ENCODE data around the gene SH3PXD2B. TPM values are rescaled to one million over a fixed set of nuclear protein-coding genes. Genes with fewer than 3 reads are reported as not detected.

SH3PXD2B gene
- total RNA-seq, 2 donors from 2014 or later = 12.2 to 13.2 TPM

DNA sequence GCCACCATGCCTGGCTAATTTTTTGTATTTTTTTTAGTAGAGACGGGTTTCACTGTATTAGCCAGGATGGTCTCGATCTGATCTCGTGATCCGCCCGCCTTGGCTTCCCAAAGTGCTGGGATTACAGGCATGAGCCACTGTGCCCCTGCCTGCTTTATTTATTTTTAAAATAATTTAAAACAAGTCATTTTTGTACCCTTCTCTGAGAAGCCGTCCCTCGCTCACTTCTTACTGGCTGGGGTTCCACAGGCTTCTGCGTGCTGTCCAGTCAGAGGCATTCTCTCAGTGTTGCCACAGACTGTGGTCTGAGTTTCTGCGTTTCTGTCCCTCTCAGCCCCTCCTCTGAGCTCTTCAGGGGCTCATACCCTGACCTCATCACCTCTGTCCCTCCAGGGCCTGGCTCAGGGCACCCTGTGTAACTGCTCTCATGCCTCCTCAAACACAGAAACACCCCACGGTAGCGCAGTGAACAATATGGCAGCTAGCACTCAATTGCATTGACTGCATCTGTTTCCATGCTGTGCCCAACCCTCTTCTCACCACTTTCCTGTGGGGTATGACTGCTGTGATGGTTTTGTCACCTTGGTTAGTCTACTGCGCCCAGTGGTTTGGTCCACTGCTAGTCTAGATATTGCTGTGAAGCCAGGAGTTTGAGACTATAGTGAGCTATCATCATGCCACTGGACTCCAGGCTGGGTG lies 44.3 kb upstream of the SH3PXD2B start:
- no peak overlapping the region for H3K27ac ChIP-seq
- TF ChIP-seq, protein P1, sequence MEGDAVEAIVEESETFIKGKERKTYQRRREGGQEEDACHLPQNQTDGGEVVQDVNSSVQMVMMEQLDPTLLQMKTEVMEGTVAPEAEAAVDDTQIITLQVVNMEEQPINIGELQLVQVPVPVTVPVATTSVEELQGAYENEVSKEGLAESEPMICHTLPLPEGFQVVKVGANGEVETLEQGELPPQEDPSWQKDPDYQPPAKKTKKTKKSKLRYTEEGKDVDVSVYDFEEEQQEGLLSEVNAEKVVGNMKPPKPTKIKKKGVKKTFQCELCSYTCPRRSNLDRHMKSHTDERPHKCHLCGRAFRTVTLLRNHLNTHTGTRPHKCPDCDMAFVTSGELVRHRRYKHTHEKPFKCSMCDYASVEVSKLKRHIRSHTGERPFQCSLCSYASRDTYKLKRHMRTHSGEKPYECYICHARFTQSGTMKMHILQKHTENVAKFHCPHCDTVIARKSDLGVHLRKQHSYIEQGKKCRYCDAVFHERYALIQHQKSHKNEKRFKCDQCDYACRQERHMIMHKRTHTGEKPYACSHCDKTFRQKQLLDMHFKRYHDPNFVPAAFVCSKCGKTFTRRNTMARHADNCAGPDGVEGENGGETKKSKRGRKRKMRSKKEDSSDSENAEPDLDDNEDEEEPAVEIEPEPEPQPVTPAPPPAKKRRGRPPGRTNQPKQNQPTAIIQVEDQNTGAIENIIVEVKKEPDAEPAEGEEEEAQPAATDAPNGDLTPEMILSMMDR (IDR thresholded peaks at IDR 0.05) = no peak
- DNase-seq = peak; percentile 12

GRCh38 chr5:172497591-172498255 lies 43.4 kb upstream of the SH3PXD2B start:
- DNase-seq = peak; percentile 12
- Histone ChIP-seq H3K4me3 (no peak overlapping the region), H3K4me1 (no peaks in the 10 kb centered on the region), H3K9ac (ENCODE audit: low read depth in 2 of 2, low read length in 2 of 2) (no peak overlapping the region), H3K36me3 (no peaks in the 10 kb centered on the region), H3K27ac (no peak overlapping the region), H3K27me3 (no peaks in the 10 kb centered on the region), H3K9me3 (no peaks in the 10 kb centered on the region)
- TF ChIP-seq, protein P1 (IDR thresholded peaks at IDR 0.05) = no peak
- intact Hi-C loops (cut with DNase I) = no loop called here

More for the DNA sequence above, 44.3 kb upstream of the SH3PXD2B start:
- H3K4me1 ChIP-seq = no peaks in the 10 kb centered on the region
- no peaks in the 10 kb centered on the region for H3K9me3 ChIP-seq
- no peaks in the 10 kb centered on the region for H3K36me3 ChIP-seq
- no peak overlapping the region for H3K4me3 ChIP-seq
- no peak overlapping the region for H3K9ac ChIP-seq (ENCODE audit: low read depth in 2 of 2, low read length in 2 of 2)
- intact Hi-C loops (cut with DNase I) = no loop called here
- H3K27me3 ChIP-seq = no peaks in the 10 kb centered on the region

DNA sequence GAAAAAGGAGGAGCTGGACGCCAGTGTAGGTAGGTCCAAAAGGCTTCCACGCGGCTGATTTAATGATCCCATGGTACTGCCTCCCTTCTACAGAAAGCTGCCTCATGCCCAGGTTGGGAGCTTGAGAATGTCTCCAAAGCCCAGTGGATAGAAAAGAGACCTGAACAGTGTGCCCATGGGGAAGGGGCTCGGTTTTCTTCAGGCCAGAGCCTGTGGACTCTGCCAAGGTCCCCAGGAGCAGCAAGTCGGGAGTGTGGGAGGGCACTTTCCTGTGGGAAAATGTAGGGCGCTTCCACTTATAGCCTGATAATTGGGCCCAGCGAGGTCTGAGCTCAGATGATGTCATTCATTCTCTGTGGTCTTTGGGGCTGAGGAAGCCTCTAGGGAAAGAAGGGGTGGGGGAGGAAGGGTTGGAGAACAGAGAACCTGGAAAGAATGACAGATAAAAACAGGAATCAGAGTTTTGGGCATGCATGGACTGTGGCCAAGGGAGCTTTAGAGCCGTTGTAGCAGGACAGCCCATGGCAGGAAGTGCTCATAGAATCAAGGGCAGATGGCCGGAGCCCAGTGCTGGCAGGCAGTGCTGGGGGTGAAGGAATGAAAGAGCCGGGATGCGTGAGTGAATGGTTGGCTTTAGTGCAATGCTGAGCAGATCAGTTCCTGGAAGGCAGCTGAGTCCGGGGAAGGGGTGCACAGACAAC lies 42.5 kb upstream of the SH3PXD2B start:
- TF ChIP-seq, protein P1 (IDR thresholded peaks at IDR 0.05) = no peak
- DNase-seq = peak; percentile 19
- intact Hi-C loops (cut with DNase I) = no loop called here

GRCh38 chr5:172494630-172495505 lies 40.5 kb upstream of the SH3PXD2B start:
- no peaks in the 10 kb centered on the region for H3K27me3 ChIP-seq
- H3K9ac ChIP-seq (ENCODE audit: low read depth in 2 of 2, low read length in 2 of 2) = no peak overlapping the region
- intact Hi-C loops (cut with DNase I) = no loop called here
- H3K36me3 ChIP-seq = no peaks in the 10 kb centered on the region
- no peak overlapping the region for H3K27ac ChIP-seq
- no peaks in the 10 kb centered on the region for H3K9me3 ChIP-seq
- TF ChIP-seq, protein P1 (IDR thresholded peaks at IDR 0.05) = no peak
- DNase-seq = peak; percentile 9
- no peak overlapping the region for H3K4me3 ChIP-seq
- H3K4me1 ChIP-seq = no peaks in the 10 kb centered on the region

More for the DNA sequence above, 42.5 kb upstream of the SH3PXD2B start:
- Histone ChIP-seq H3K4me3 (no peak overlapping the region), H3K27me3 (no peaks in the 10 kb centered on the region), H3K4me1 (no peaks in the 10 kb centered on the region), H3K27ac (no peak overlapping the region), H3K9me3 (no peaks in the 10 kb centered on the region), H3K36me3 (no peaks in the 10 kb centered on the region), H3K9ac (ENCODE audit: low read depth in 2 of 2, low read length in 2 of 2) (no peak overlapping the region)

DNA sequence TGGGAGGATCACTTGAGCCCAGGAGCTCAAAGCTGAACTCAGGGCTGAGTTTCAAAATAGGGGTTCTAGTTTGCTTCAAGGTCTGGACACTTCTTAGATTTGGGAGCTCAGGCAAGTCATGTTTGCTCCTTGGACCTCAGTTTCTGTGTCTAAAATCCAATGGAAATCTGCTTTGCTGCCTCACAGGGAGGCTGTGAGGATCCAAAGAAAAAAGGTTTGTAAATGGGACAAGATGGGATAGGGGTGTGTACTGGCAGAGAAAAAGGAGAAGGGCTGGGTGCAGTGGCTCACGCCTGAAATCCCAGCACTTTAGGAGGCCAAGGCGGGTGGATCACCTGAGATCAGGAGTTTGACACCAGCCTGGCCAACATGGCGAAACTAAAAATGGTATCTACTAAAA lies 39.6 kb upstream of the SH3PXD2B start:
- DNase-seq = peak; percentile 5
- H3K4me1 ChIP-seq = no peaks in the 10 kb centered on the region
- no peaks in the 10 kb centered on the region for H3K9me3 ChIP-seq
- H3K9ac ChIP-seq (ENCODE audit: low read depth in 2 of 2, low read length in 2 of 2) = no peak overlapping the region
- no peaks in the 10 kb centered on the region for H3K27me3 ChIP-seq
- no peaks in the 10 kb centered on the region for H3K36me3 ChIP-seq
- H3K27ac ChIP-seq = no peak overlapping the region
- H3K4me3 ChIP-seq = no peak overlapping the region
- intact Hi-C loops (cut with DNase I) = no loop called here
- TF ChIP-seq, protein P1 (IDR thresholded peaks at IDR 0.05) = no peak
